ENCODE measurements around the gene OAS1.
A peak's percentile ranks its signal among the peaks of the same experiment; 100 is the strongest.
"Not testable (repeated sequence)": the region's sequence is repeated elsewhere in the genome, so short reads cannot be mapped to it uniquely, and the experiment has no call there.

OAS1 gene

GRCh38 chr12:112947761-112948160 is 41.0 kb downstream of the OAS1 start:
- no peaks in the 10 kb centered on the region for H3K79me1 ChIP-seq (ENCODE audit: low read depth, low read length)
- H3K27me3 ChIP-seq (ENCODE audit: control insufficient read depth in 3 of 3, insufficient read depth in 3 of 3, low read depth in 1 of 3, low read length in 3 of 3) = no peaks in the 10 kb centered on the region
- H2BK12ac ChIP-seq (ENCODE audit: low read length) = no peak overlapping the region
- no peak overlapping the region for H4K91ac ChIP-seq (ENCODE audit: low read depth, low read length, poor library complexity)
- peak overlapping the region; percentile 29 for H2BK5ac ChIP-seq (ENCODE audit: low read length)
- no peak overlapping the region for H2BK15ac ChIP-seq (ENCODE audit: low read length)
- H2AK5ac ChIP-seq (ENCODE audit: low read depth, low read length) = no peak overlapping the region
- no peak overlapping the region for H4K8ac ChIP-seq (ENCODE audit: low read depth, low read length)
- H3K4ac ChIP-seq (ENCODE audit: low read length) = no peak overlapping the region
- no peak overlapping the region for H2BK120ac ChIP-seq (ENCODE audit: low read depth, low read length)
- no peak overlapping the region for H3K9ac ChIP-seq (ENCODE audit: low read depth, low read length, poor library complexity)
- no peak overlapping the region for H2AFZ ChIP-seq (ENCODE audit: low read length)
- H3K4me2 ChIP-seq (ENCODE audit: insufficient read depth, low read length, poor library complexity, severe bottlenecking) = no peak overlapping the region
- no CpG with 5 or more reads among the region's 5 CpGs for WGBS, 2 donors (ENCODE audit: extremely low coverage in 2 of 2, insufficient read length in 2 of 2, insufficient replicate concordance in 1 of 2)
- no peaks in the 10 kb centered on the region for H3K4me1 ChIP-seq (ENCODE audit: control insufficient read depth in 2 of 2, insufficient read depth in 1 of 2, low read depth in 1 of 2, low read length in 2 of 2)
- H3K27ac ChIP-seq (replicated peaks; ENCODE audit: low read length) = no peak overlapping the region
- no peak overlapping the region for H3K14ac ChIP-seq (ENCODE audit: low read length)
- H3K18ac ChIP-seq (ENCODE audit: low read length) = no peak overlapping the region
- H3K9me3 ChIP-seq (replicated peaks in 1 of 2; ENCODE audit: control insufficient read depth in 2 of 2, insufficient read depth in 1 of 2, low read depth in 1 of 2, low read length in 2 of 2) = peaks cover 0 to 1% of the 10 kb centered on the region in 2 donors
- H3K4me3 ChIP-seq (ENCODE audit: low read length in 2 of 2) = no peak overlapping the region
- DNase-seq (ENCODE audit: low spot score) = no peak
- H3K36me3 ChIP-seq (replicated peaks in 1 of 2; ENCODE audit: control insufficient read depth in 2 of 2, insufficient read depth in 2 of 2, low read length in 2 of 2) = no peaks in the 10 kb centered on the region
- H3K23ac ChIP-seq (ENCODE audit: low read depth, low read length, poor library complexity) = no peak overlapping the region

- Histone ChIP-seq H3K4ac (ENCODE audit: low read length) (no peak overlapping the region), H3K18ac (ENCODE audit: low read length) (peak overlapping the region; percentile 74), H3K27me3 (ENCODE audit: control insufficient read depth in 3 of 3, insufficient read depth in 3 of 3, low read depth in 1 of 3, low read length in 3 of 3) (no peaks in the 10 kb centered on the region), H3K14ac (ENCODE audit: low read length) (no peak overlapping the region), H3K4me1 (ENCODE audit: control insufficient read depth in 2 of 2, insufficient read depth in 1 of 2, low read depth in 1 of 2, low read length in 2 of 2) (no peaks in the 10 kb centered on the region), H2BK12ac (ENCODE audit: low read length) (no peak overlapping the region), H2AFZ (ENCODE audit: low read length) (no peak overlapping the region), H3K9me3 (replicated peaks in 1 of 2; ENCODE audit: control insufficient read depth in 2 of 2, insufficient read depth in 1 of 2, low read depth in 1 of 2, low read length in 2 of 2) (no peaks in the 10 kb centered on the region), H3K4me3 (ENCODE audit: low read length in 2 of 2) (no peak overlapping the region), H2BK5ac (ENCODE audit: low read length) (no peak overlapping the region), H3K27ac (replicated peaks; ENCODE audit: low read length) (no peak overlapping the region), H2AK5ac (ENCODE audit: low read depth, low read length) (peak overlapping the region; percentile 81), H4K91ac (ENCODE audit: low read depth, low read length, poor library complexity) (no peak overlapping the region), H4K8ac (ENCODE audit: low read depth, low read length) (no peak overlapping the region), H3K4me2 (ENCODE audit: insufficient read depth, low read length, poor library complexity, severe bottlenecking) (no peak overlapping the region), H3K79me1 (ENCODE audit: low read depth, low read length) (no peaks in the 10 kb centered on the region), H3K23ac (ENCODE audit: low read depth, low read length, poor library complexity) (no peak overlapping the region), H3K36me3 (replicated peaks in 1 of 2; ENCODE audit: control insufficient read depth in 2 of 2, insufficient read depth in 2 of 2, low read length in 2 of 2) (no peaks in the 10 kb centered on the region), H2BK15ac (ENCODE audit: low read length) (no peak overlapping the region), H2BK120ac (ENCODE audit: low read depth, low read length) (no peak overlapping the region), H3K9ac (ENCODE audit: low read depth, low read length, poor library complexity) (no peak overlapping the region)
- no CpG with 5 or more reads among the region's 7 CpGs for WGBS, 2 donors (ENCODE audit: extremely low coverage in 2 of 2, insufficient read length in 2 of 2, insufficient replicate concordance in 1 of 2)
- no peak for DNase-seq (ENCODE audit: low spot score)
Measured at GRCh38 chr12:112948806-112949205, 42.0 kb downstream of the OAS1 start.

- peak overlapping the region; percentile 60 for H2BK5ac ChIP-seq (ENCODE audit: low read length)
- H2AFZ ChIP-seq (ENCODE audit: low read length) = no peak overlapping the region
- no peak overlapping the region for H3K9ac ChIP-seq (ENCODE audit: low read depth, low read length, poor library complexity)
- H3K18ac ChIP-seq (ENCODE audit: low read length) = peak overlapping the region; percentile 76
- DNase-seq (ENCODE audit: low spot score) = no peak
- no peak overlapping the region for H2BK120ac ChIP-seq (ENCODE audit: low read depth, low read length)
- H3K9me3 ChIP-seq (replicated peaks in 1 of 2; ENCODE audit: control insufficient read depth in 2 of 2, insufficient read depth in 1 of 2, low read depth in 1 of 2, low read length in 2 of 2) = no peaks in the 10 kb centered on the region
- no peak overlapping the region for H4K8ac ChIP-seq (ENCODE audit: low read depth, low read length)
- H2AK5ac ChIP-seq (ENCODE audit: low read depth, low read length) = no peak overlapping the region
- peak overlapping the region; percentile 17 for H3K23ac ChIP-seq (ENCODE audit: low read depth, low read length, poor library complexity)
- no peaks in the 10 kb centered on the region for H3K79me1 ChIP-seq (ENCODE audit: low read depth, low read length)
- no peak overlapping the region for H2BK15ac ChIP-seq (ENCODE audit: low read length)
- H3K4me2 ChIP-seq (ENCODE audit: insufficient read depth, low read length, poor library complexity, severe bottlenecking) = no peak overlapping the region
- no peaks in the 10 kb centered on the region for H3K27me3 ChIP-seq (ENCODE audit: control insufficient read depth in 3 of 3, insufficient read depth in 3 of 3, low read depth in 1 of 3, low read length in 3 of 3)
- H4K91ac ChIP-seq (ENCODE audit: low read depth, low read length, poor library complexity) = no peak overlapping the region
- H3K4ac ChIP-seq (ENCODE audit: low read length) = no peak overlapping the region
- no peak overlapping the region for H3K4me3 ChIP-seq (ENCODE audit: low read length in 2 of 2)
- peak overlapping the region; percentile 75 for H2BK12ac ChIP-seq (ENCODE audit: low read length)
- H3K27ac ChIP-seq (replicated peaks; ENCODE audit: low read length) = no peak overlapping the region
- WGBS, 2 donors (ENCODE audit: extremely low coverage in 2 of 2, insufficient read length in 2 of 2, insufficient replicate concordance in 1 of 2) = no CpG with 5 or more reads among the region's 11 CpGs
- no peaks in the 10 kb centered on the region for H3K4me1 ChIP-seq (ENCODE audit: control insufficient read depth in 2 of 2, insufficient read depth in 1 of 2, low read depth in 1 of 2, low read length in 2 of 2)
- no peaks in the 10 kb centered on the region for H3K36me3 ChIP-seq (replicated peaks in 1 of 2; ENCODE audit: control insufficient read depth in 2 of 2, insufficient read depth in 2 of 2, low read length in 2 of 2)
- no peak overlapping the region for H3K14ac ChIP-seq (ENCODE audit: low read length)
Measured at GRCh38 chr12:112950701-112951100, 43.9 kb downstream of the OAS1 start.

GRCh38 chr12:112957125-112957524 is 50.4 kb downstream of the OAS1 start:
- H3K27me3 ChIP-seq (ENCODE audit: control insufficient read depth in 3 of 3, insufficient read depth in 3 of 3, low read depth in 1 of 3, low read length in 3 of 3); H2AFZ ChIP-seq (ENCODE audit: low read length); H2BK12ac ChIP-seq (ENCODE audit: low read length); H3K36me3 ChIP-seq (replicated peaks in 1 of 2; ENCODE audit: control insufficient read depth in 2 of 2, insufficient read depth in 2 of 2, low read length in 2 of 2); H3K9ac ChIP-seq (ENCODE audit: low read depth, low read length, poor library complexity); H2AK5ac ChIP-seq (ENCODE audit: low read depth, low read length); H2BK120ac ChIP-seq (ENCODE audit: low read depth, low read length); H2BK5ac ChIP-seq (ENCODE audit: low read length); H3K27ac ChIP-seq (replicated peaks; ENCODE audit: low read length); H3K9me3 ChIP-seq (replicated peaks in 1 of 2; ENCODE audit: control insufficient read depth in 2 of 2, insufficient read depth in 1 of 2, low read depth in 1 of 2, low read length in 2 of 2); H3K4me1 ChIP-seq (ENCODE audit: control insufficient read depth in 2 of 2, insufficient read depth in 1 of 2, low read depth in 1 of 2, low read length in 2 of 2); H3K79me1 ChIP-seq (ENCODE audit: low read depth, low read length); H2BK15ac ChIP-seq (ENCODE audit: low read length); H3K4ac ChIP-seq (ENCODE audit: low read length); H3K4me3 ChIP-seq (ENCODE audit: low read length in 2 of 2); H4K8ac ChIP-seq (ENCODE audit: low read depth, low read length); DNase-seq (ENCODE audit: low spot score); H3K4me2 ChIP-seq (ENCODE audit: insufficient read depth, low read length, poor library complexity, severe bottlenecking); H3K18ac ChIP-seq (ENCODE audit: low read length); H3K23ac ChIP-seq (ENCODE audit: low read depth, low read length, poor library complexity); H3K14ac ChIP-seq (ENCODE audit: low read length); H4K91ac ChIP-seq (ENCODE audit: low read depth, low read length, poor library complexity): not testable (repeated sequence)
- whole genome bisulfite sequencing, 2 donors (ENCODE audit: extremely low coverage in 2 of 2, insufficient read length in 2 of 2, insufficient replicate concordance in 1 of 2) = no CpG with 5 or more reads among the region's 4 CpGs
